Measurements from ENCODE around the gene ELP2.
A peak's percentile ranks its signal among the peaks of the same experiment; 100 is the strongest.

Gene ELP2

GRCh38 chr18:36186461-36187192 lies 56.9 kb downstream of the ELP2 start:
- no peak for TF ChIP-seq CTCF (IDR thresholded peaks at IDR 0.05)
- Mint-ChIP-seq H3K27me3 (ENCODE audit: low read depth, poor library complexity) (peaks cover 76% of the 10 kb centered on the region), H3K36me3 (ENCODE audit: low read depth) (no peaks in the 10 kb centered on the region), H3K4me1 (peaks cover 16% of the 10 kb centered on the region), H3K27ac (no peak overlapping the region), H3K4me3 (peak overlapping the region; percentile 86), H3K9me3 (no peaks in the 10 kb centered on the region)
- peak; percentile 22 for DNase-seq

GRCh38 chr18:36187193-36187825 lies 57.6 kb downstream of the ELP2 start, which contains the start of gene MOCOS:
Gene MOCOS, plus strand, starts transcription at chr18:36187497. Its CDS starts 43 bp downstream, at chr18:36187540.
- Mint-ChIP-seq H3K27ac (no peak within 1 kb of the TSS), H3K36me3 (ENCODE audit: low read depth) (no peaks in the 10 kb centered on the region), H3K27me3 (ENCODE audit: low read depth, poor library complexity) (peaks cover 78% of the 10 kb centered on the region), H3K4me1 (peaks cover 16% of the 10 kb centered on the region), H3K4me3 (peak within 1 kb of the TSS; percentile 86), H3K9me3 (no peaks in the 10 kb centered on the region)
- DNase-seq = peak; percentile 92
- TF ChIP-seq CTCF (IDR thresholded peaks at IDR 0.05) = no peak

- H3K4me3 Mint-ChIP-seq = peak overlapping the region; percentile 85
- H3K27ac Mint-ChIP-seq = no peak overlapping the region
- H3K4me1 Mint-ChIP-seq = peaks cover 16% of the 10 kb centered on the region
- no peaks in the 10 kb centered on the region for H3K9me3 Mint-ChIP-seq
- H3K27me3 Mint-ChIP-seq (ENCODE audit: low read depth, poor library complexity) = peaks cover 78% of the 10 kb centered on the region
- DNase-seq = peak; percentile 22
- no peak for TF ChIP-seq CTCF (IDR thresholded peaks at IDR 0.05)
- H3K36me3 Mint-ChIP-seq (ENCODE audit: low read depth) = no peaks in the 10 kb centered on the region
Measured at GRCh38 chr18:36187826-36188721, 58.4 kb downstream of the ELP2 start.

GRCh38 chr18:36188916-36189315 lies 59.2 kb downstream of the ELP2 start:
- Mint-ChIP-seq H3K27ac (no peak overlapping the region), H3K36me3 (ENCODE audit: low read depth) (no peaks in the 10 kb centered on the region), H3K4me3 (peak overlapping the region; percentile 85), H3K4me1 (peaks cover 16% of the 10 kb centered on the region), H3K27me3 (ENCODE audit: low read depth, poor library complexity) (peaks cover 75% of the 10 kb centered on the region), H3K9me3 (no peaks in the 10 kb centered on the region)
- TF ChIP-seq CTCF (IDR thresholded peaks at IDR 0.05) = no peak
- no peak for DNase-seq

- no peaks in the 10 kb centered on the region for H3K9me3 Mint-ChIP-seq
- no peak overlapping the region for H3K27ac Mint-ChIP-seq
- no peak for TF ChIP-seq CTCF (IDR thresholded peaks at IDR 0.05)
- DNase-seq = no peak
- no peak overlapping the region for H3K4me3 Mint-ChIP-seq
- H3K27me3 Mint-ChIP-seq (ENCODE audit: low read depth, poor library complexity) = peaks cover 70% of the 10 kb centered on the region
- peaks cover 16% of the 10 kb centered on the region for H3K4me1 Mint-ChIP-seq
- no peaks in the 10 kb centered on the region for H3K36me3 Mint-ChIP-seq (ENCODE audit: low read depth)
Measured at GRCh38 chr18:36189486-36189885, 59.8 kb downstream of the ELP2 start.
